ENCODE measurements around the gene NRXN3. TPM values are rescaled to one million over a fixed set of nuclear protein-coding genes. Genes with fewer than 3 reads are reported as not detected.

NRXN3 gene
- total RNA-seq, 3 donors from 2014 or later, result 2.1 to 27.3 (median 2.6) TPM

DNA sequence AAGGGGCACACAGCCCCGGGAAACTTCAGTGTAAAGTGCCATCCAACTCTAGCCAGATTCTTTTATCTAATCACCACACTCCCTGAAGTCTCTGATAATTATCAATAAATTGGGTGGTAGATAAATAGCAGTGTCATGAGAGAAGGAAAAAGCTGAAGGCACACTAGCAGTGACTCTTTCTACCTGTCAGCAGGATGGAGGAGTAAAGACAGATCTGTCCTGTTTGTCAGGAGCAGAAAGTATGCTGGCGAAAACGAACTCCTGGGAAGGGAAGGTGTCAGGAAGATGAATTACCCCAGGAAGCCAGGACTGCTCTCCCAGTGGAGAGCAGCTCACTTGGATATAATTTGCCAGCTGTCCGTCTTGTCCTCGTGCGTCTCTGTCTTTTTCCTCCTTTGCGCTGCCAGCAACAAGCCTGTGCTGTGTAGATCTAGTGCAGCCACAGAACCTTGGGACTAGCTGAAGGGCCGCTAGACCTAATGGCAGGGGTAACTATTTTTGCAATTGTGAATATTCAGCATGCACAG lies 1059.3 kb downstream of the NRXN3 start:
- no peak for ATAC-seq
- Histone ChIP-seq H3K4me3 (no peak overlapping the region), H3K9me3 (no peaks in the 10 kb centered on the region), H3K36me3 (ENCODE audit: low read depth) (no peaks in the 10 kb centered on the region), H3K4me1 (ENCODE audit: low read depth) (no peaks in the 10 kb centered on the region)
- TF ChIP-seq, protein P1, sequence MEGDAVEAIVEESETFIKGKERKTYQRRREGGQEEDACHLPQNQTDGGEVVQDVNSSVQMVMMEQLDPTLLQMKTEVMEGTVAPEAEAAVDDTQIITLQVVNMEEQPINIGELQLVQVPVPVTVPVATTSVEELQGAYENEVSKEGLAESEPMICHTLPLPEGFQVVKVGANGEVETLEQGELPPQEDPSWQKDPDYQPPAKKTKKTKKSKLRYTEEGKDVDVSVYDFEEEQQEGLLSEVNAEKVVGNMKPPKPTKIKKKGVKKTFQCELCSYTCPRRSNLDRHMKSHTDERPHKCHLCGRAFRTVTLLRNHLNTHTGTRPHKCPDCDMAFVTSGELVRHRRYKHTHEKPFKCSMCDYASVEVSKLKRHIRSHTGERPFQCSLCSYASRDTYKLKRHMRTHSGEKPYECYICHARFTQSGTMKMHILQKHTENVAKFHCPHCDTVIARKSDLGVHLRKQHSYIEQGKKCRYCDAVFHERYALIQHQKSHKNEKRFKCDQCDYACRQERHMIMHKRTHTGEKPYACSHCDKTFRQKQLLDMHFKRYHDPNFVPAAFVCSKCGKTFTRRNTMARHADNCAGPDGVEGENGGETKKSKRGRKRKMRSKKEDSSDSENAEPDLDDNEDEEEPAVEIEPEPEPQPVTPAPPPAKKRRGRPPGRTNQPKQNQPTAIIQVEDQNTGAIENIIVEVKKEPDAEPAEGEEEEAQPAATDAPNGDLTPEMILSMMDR (IDR thresholded peaks at IDR 0.05), result no peak
- intact Hi-C loops (cut with DNase I, micrococcal nuclease), result no loop called here
- no peak for DNase-seq

DNA sequence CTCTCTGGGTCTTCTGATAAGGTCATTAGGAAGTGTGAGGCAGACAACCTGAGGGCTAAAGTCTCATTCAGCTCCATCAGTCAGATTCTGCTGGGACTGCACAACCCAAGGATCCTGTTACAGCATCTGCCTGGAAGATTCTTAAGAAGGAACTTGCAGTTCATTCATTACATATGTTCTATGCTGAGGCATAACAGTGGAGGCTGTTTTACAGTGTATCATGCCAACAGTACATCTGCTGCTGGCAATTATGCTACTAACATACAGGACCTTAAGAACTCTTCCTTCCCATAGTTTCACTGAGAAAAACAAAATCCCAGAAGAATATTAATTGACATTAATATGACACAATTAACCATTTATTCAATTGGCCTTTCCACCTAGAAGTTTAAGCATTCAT lies 1072.5 kb downstream of the NRXN3 start:
- TF ChIP-seq, protein P1 (IDR thresholded peaks at IDR 0.05), result no peak
- no peak for DNase-seq
- intact Hi-C loops (cut with DNase I, micrococcal nuclease), result no loop called here
- no peaks in the 10 kb centered on the region for H3K36me3 ChIP-seq (ENCODE audit: low read depth)
- H3K4me3 ChIP-seq, result no peak overlapping the region
- H3K9me3 ChIP-seq, result no peaks in the 10 kb centered on the region
- ATAC-seq, result no peak
- H3K4me1 ChIP-seq (ENCODE audit: low read depth), result no peaks in the 10 kb centered on the region

DNA sequence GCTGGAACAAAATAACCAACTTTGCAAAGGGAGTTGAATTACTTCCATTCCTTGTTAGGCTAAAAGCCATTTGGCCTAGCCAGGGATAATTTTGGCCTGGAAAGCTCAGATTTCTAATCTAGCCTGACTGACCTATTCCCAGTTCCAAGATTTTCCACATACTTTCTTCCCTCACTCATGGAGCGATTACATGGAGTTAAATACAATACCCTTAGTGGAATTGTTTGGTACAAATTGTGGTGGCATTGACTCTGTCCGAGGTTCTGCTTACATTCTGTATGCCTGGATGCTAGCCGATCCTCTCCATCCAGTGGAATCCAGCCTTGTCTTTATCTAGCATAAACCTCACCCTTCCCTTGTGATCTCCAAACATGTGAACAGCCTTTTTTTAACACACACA lies 1076.0 kb downstream of the NRXN3 start:
- H3K4me3 ChIP-seq, result no peak overlapping the region
- ATAC-seq, result no peak
- intact Hi-C loops (cut with DNase I, micrococcal nuclease), result no loop called here
- DNase-seq, result no peak
- no peaks in the 10 kb centered on the region for H3K9me3 ChIP-seq
- H3K4me1 ChIP-seq (ENCODE audit: low read depth), result no peaks in the 10 kb centered on the region
- H3K36me3 ChIP-seq (ENCODE audit: low read depth), result no peaks in the 10 kb centered on the region
- TF ChIP-seq, protein P1 (IDR thresholded peaks at IDR 0.05), result no peak

DNA sequence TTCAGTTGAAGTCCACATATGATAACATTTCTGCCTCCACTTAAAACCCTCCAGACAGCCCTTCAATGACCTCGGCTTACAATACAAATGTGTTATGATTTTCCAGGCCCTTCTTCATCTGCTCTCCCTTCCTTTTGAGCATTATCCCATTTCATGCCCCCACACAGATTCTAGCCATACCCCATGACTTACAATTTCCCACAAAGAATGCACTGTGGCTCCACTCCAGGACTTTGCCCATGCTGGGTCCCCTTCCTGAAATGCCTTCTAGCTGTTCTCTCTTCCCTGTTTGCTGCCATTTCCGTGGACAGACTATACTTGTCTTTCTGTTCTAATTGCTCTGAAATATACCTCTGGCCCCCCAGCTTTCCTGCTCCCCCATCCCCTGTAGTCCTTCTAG lies 1078.0 kb downstream of the NRXN3 start:
- TF ChIP-seq, protein P1 (IDR thresholded peaks at IDR 0.05), result no peak
- intact Hi-C loops (cut with DNase I, micrococcal nuclease), result no loop called here
- Histone ChIP-seq H3K4me1 (ENCODE audit: low read depth) (no peaks in the 10 kb centered on the region), H3K36me3 (ENCODE audit: low read depth) (no peaks in the 10 kb centered on the region), H3K9me3 (no peaks in the 10 kb centered on the region), H3K4me3 (no peak overlapping the region)
- ATAC-seq (no peak), DNase-seq (no peak)

GRCh38 chr14:79248771-79249170 lies 1078.6 kb downstream of the NRXN3 start:
- no peak for ATAC-seq
- intact Hi-C loops (cut with DNase I, micrococcal nuclease), result no loop called here
- no peaks in the 10 kb centered on the region for H3K36me3 ChIP-seq (ENCODE audit: low read depth)
- no peak for DNase-seq
- H3K4me1 ChIP-seq (ENCODE audit: low read depth), result no peaks in the 10 kb centered on the region
- no peak overlapping the region for H3K4me3 ChIP-seq
- no peaks in the 10 kb centered on the region for H3K9me3 ChIP-seq
- TF ChIP-seq, protein P1 (IDR thresholded peaks at IDR 0.05), result no peak

GRCh38 chr14:79251278-79251677 lies 1081.1 kb downstream of the NRXN3 start:
- no peak for ATAC-seq
- Histone ChIP-seq H3K4me3 (no peak overlapping the region), H3K4me1 (ENCODE audit: low read depth) (no peaks in the 10 kb centered on the region), H3K9me3 (no peaks in the 10 kb centered on the region), H3K36me3 (ENCODE audit: low read depth) (no peaks in the 10 kb centered on the region)
- TF ChIP-seq, protein P1 (IDR thresholded peaks at IDR 0.05), result no peak
- intact Hi-C loops (cut with DNase I, micrococcal nuclease), result no loop called here
- no peak for DNase-seq
